Loucy (cell line): ENCODE measurements around the gene MAPRE3.

Experiments
- H2AFZ ChIP-seq: fragments of 200-600 bp; sonication (generic); 2 replicates; pipeline ENCODE4 v1.6.0; 2016; ENCODE audit warnings: antibody characterized with exemption, mild to moderate bottlenecking, low read length, moderate library complexity
- H3F3A ChIP-seq: fragments of 200-600 bp; 2 replicates; pipeline ENCODE4 v1.6.0; 2016; ENCODE audit warnings: antibody characterized with exemption, low read depth, mild to moderate bottlenecking
- H3K27me3 ChIP-seq: fragments of 200-600 bp; sonication (generic); 2 replicates; pipeline ENCODE4 v1.6.1; 2014; ENCODE audit warnings: low read length, mild to moderate bottlenecking; ENCODE audit not compliant: insufficient read depth, poor library complexity, severe bottlenecking
- H3K36me3 ChIP-seq: fragments of 200-600 bp; sonication (generic); 2 replicates; pipeline ENCODE4 v1.6.1; 2016; ENCODE audit warnings: low read length; ENCODE audit not compliant: insufficient read depth
- H3K4me1 ChIP-seq: fragments of 200-600 bp; sonication (generic); 2 replicates; pipeline ENCODE4 v1.5.1; 2014; ENCODE audit warnings: low read length, mild to moderate bottlenecking; ENCODE audit not compliant: insufficient read depth, poor library complexity, severe bottlenecking
- H3K4me2 ChIP-seq: fragments of 200-600 bp; sonication (generic); 2 replicates; pipeline ENCODE4 v1.6.0; 2014; ENCODE audit warnings: antibody characterized with exemption, low read length, low read depth, mild to moderate bottlenecking; ENCODE audit not compliant: poor library complexity, severe bottlenecking
- H3K4me3 ChIP-seq: fragments of 200-600 bp; sonication (generic); 2 replicates; pipeline ENCODE4 v1.5.1; 2014; ENCODE audit warnings: low read length, mild to moderate bottlenecking, mixed read lengths; ENCODE audit not compliant: poor library complexity, severe bottlenecking
- H3K79me2 ChIP-seq: fragments of 200-600 bp; sonication (generic); 2 replicates; pipeline ENCODE4 v1.6.1; 2014; ENCODE audit warnings: low read length; ENCODE audit not compliant: insufficient read depth
- H3K9ac ChIP-seq: fragments of 200-600 bp; sonication (generic); 2 replicates; pipeline ENCODE4 v1.6.0; 2014; ENCODE audit warnings: mild to moderate bottlenecking, low read depth, low read length, moderate library complexity; ENCODE audit not compliant: poor library complexity, severe bottlenecking
- H3K9me2 ChIP-seq: fragments of 200-600 bp; sonication (generic); replicated peaks from 2 replicates; pipeline ENCODE4 v1.6.1; 2016; ENCODE audit warnings: low read depth, low read length, mixed read lengths
- H3K9me3 ChIP-seq: fragments of 200-600 bp; sonication (generic); 2 replicates; pipeline ENCODE4 v1.6.1; 2014; ENCODE audit warnings: mild to moderate bottlenecking, antibody characterized with exemption, low read length, low read depth; ENCODE audit not compliant: insufficient read depth
- H4K20me1 ChIP-seq: fragments of 200-600 bp; sonication (generic); 2 replicates; pipeline ENCODE4 v1.6.0; 2014; ENCODE audit warnings: antibody characterized with exemption, low read length, mild to moderate bottlenecking; ENCODE audit not compliant: insufficient read depth, poor library complexity, severe bottlenecking
- EZH2phosphoT487 ChIP-seq: fragments of 200-600 bp; IDR thresholded peaks from 2 replicates; pipeline ENCODE4 v1.6.1; 2018; ENCODE audit warnings: antibody characterized with exemption, mild to moderate bottlenecking, moderate library complexity, borderline replicate concordance
- TF ChIP-seq, protein P1 (sequence below): fragments of 200-600 bp; sonication (generic); conservative IDR thresholded peaks from 2 replicates; pipeline ENCODE4 v1.5.1; 2014; ENCODE audit warnings: mild to moderate bottlenecking, antibody characterized with exemption, low read length

The MAPRE3 gene

DNA sequence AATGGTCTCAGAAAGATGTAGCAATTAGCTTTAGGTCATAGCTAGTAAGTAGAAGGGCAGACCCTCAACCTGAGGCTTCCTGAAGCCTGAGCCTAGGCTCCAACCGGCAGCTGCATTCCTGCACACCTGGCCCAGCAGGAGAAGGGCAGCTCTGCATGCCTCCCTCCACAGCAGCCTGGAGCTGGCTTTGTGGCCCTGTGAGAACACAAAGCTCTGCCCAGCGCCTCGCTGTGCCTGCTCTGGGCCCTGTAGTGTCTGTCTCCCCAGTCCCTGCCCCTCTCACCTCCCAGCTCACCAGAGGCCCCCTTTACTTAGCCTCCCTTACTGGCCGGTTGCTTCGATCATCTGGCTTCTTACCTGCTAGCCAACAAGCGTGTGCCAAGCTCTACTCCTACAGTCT is 69.0 kb downstream of the MAPRE3 start:
- TF ChIP-seq, protein P1, sequence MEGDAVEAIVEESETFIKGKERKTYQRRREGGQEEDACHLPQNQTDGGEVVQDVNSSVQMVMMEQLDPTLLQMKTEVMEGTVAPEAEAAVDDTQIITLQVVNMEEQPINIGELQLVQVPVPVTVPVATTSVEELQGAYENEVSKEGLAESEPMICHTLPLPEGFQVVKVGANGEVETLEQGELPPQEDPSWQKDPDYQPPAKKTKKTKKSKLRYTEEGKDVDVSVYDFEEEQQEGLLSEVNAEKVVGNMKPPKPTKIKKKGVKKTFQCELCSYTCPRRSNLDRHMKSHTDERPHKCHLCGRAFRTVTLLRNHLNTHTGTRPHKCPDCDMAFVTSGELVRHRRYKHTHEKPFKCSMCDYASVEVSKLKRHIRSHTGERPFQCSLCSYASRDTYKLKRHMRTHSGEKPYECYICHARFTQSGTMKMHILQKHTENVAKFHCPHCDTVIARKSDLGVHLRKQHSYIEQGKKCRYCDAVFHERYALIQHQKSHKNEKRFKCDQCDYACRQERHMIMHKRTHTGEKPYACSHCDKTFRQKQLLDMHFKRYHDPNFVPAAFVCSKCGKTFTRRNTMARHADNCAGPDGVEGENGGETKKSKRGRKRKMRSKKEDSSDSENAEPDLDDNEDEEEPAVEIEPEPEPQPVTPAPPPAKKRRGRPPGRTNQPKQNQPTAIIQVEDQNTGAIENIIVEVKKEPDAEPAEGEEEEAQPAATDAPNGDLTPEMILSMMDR = no peak
- no peak for TF ChIP-seq EZH2phosphoT487
- Histone ChIP-seq H4K20me1 (no peaks in the 10 kb centered on the region), H3K4me3 (no peak overlapping the region), H3K9me2 (no peaks in the 10 kb centered on the region), H3K9me3 (no peaks in the 10 kb centered on the region), H2AFZ (no peak overlapping the region), H3K4me2 (no peak overlapping the region), H3K9ac (no peak overlapping the region), H3K36me3 (peaks cover 67% of the 10 kb centered on the region; the same call in 1 of the 2 replicates), H3K4me1 (peaks cover 12% of the 10 kb centered on the region), H3K79me2 (peaks cover 18% of the 10 kb centered on the region), H3K27me3 (no peaks in the 10 kb centered on the region), H3F3A (no peaks in the 10 kb centered on the region)

DNA sequence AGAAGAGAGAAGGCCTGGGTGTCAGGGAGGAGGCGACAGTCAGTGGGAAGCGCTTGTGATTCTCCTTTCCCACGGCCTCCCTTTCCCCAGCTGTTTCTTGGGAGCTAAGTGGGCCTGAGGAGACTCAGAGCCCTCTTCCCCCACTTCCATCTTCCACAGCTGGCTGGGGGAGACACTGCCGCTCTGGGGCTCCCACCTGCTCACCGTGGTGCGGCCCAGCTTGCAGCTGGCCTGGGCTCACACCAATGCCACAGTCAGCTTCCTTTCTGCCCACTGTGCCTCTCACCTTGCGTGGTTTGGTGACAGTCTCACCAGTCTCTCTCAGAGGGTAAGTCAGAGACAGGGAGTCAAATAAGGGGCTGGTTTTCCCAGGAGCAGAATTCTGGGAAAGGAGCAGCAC is 69.4 kb downstream of the MAPRE3 start:
- no peaks in the 10 kb centered on the region for H4K20me1 ChIP-seq
- TF ChIP-seq, protein P1 = no peak
- no peak for TF ChIP-seq EZH2phosphoT487
- peaks cover 11% of the 10 kb centered on the region for H3K4me1 ChIP-seq
- H3K79me2 ChIP-seq = peaks cover 13% of the 10 kb centered on the region
- no peaks in the 10 kb centered on the region for H3K9me3 ChIP-seq
- no peak overlapping the region for H2AFZ ChIP-seq
- no peak overlapping the region for H3K4me2 ChIP-seq
- no peaks in the 10 kb centered on the region for H3F3A ChIP-seq
- H3K9ac ChIP-seq = no peak overlapping the region
- no peaks in the 10 kb centered on the region for H3K9me2 ChIP-seq
- H3K36me3 ChIP-seq = peaks cover 67% of the 10 kb centered on the region; the same call in 1 of the 2 replicates
- H3K4me3 ChIP-seq = no peak overlapping the region
- H3K27me3 ChIP-seq = no peaks in the 10 kb centered on the region

DNA sequence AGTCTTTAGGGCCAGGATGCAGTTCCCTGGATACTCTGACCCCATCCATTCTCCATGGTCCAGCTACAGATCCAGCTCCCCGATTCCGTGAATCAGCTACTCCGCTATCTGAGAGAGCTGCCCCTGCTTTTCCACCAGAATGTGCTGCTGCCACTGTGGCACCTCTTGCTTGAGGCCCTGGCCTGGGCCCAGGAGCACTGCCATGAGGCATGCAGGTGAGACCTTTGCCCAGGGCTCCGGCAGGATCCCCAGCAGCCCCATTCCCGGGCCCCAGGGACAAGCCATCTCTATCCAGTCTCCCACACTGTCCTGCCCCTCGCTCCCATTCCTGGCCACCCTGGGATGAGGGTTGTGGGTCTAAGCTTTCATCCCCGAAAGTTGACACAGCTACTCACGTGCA is 69.8 kb downstream of the MAPRE3 start:
- Histone ChIP-seq H3K4me1 (peaks cover 7% of the 10 kb centered on the region), H3K4me3 (no peak overlapping the region), H3K79me2 (peaks cover 9% of the 10 kb centered on the region), H3K36me3 (peaks cover 62% of the 10 kb centered on the region; the same call in 1 of the 2 replicates), H3K27me3 (no peaks in the 10 kb centered on the region), H3K9ac (no peak overlapping the region), H4K20me1 (no peaks in the 10 kb centered on the region), H3F3A (no peaks in the 10 kb centered on the region), H2AFZ (no peak overlapping the region), H3K9me3 (no peaks in the 10 kb centered on the region), H3K4me2 (no peak overlapping the region), H3K9me2 (no peaks in the 10 kb centered on the region)
- TF ChIP-seq, protein P1 = no peak
- TF ChIP-seq EZH2phosphoT487 = no peak
